GM23248 (cell line): ENCODE data around the gene POLR1A.

Experiments used
- EZH2 ChIP-seq: fragments of 200-600 bp; sonication (generic); IDR thresholded peaks from 2 replicates; pipeline ENCODE4 v1.6.1; 2018; ENCODE audit warnings: antibody characterized with exemption, mild to moderate bottlenecking; ENCODE audit not compliant: insufficient read depth, poor library complexity, severe bottlenecking
- EZH2phosphoT487 ChIP-seq: fragments of 200-600 bp; sonication (generic); IDR thresholded peaks from 2 replicates; pipeline ENCODE4 v1.6.1; 2018; ENCODE audit warnings: antibody characterized with exemption, moderate library complexity, mild to moderate bottlenecking, low read depth; ENCODE audit not compliant: insufficient read depth

GRCh38 chr2:86050301-86050700 lies 55.4 kb downstream of the POLR1A start:
- TF ChIP-seq EZH2, result no peak
- no peak for TF ChIP-seq EZH2phosphoT487
